Cardiac muscle cell (in vitro differentiated cells and primary cell): ENCODE data around the gene SF3B5. TPM values are rescaled to one million over a fixed set of nuclear protein-coding genes. Genes with fewer than 3 reads are reported as not detected.
"Not testable (repeated sequence)": the region's sequence is repeated elsewhere in the genome, so short reads cannot be mapped to it uniquely, and the experiment has no call there.

Experiments
- DNase-seq, 2 donors: peaks; one replicate each; pipeline versions ENCODE4 v3.0.0 to v3.0.0-alpha.2; 2010 to 2017; ENCODE audit warnings: low read depth in 1 of 2, low spot score in 1 of 2
- H3K27ac ChIP-seq: fragments of 200-600 bp; sonication (generic); 2 replicates; pipeline ENCODE4 v1.5.1; 2016
- H3K27me3 ChIP-seq: fragments of 200-600 bp; sonication (generic); 2 replicates; pipeline ENCODE4 v1.6.0; 2016; ENCODE audit warnings: control low read depth
- H3K36me3 ChIP-seq: fragments of 200-600 bp; sonication (generic); 2 replicates; pipeline ENCODE4 v1.5.1; 2016; ENCODE audit warnings: control low read depth
- H3K4me1 ChIP-seq: fragments of 200-600 bp; sonication (generic); 2 replicates; pipeline ENCODE4 v1.8.1; 2017; ENCODE audit warnings: low read depth, mild to moderate bottlenecking, mixed run types
- H3K4me3 ChIP-seq: fragments of 200-600 bp; sonication (generic); 2 replicates; pipeline ENCODE4 v1.5.1; 2016; ENCODE audit warnings: mild to moderate bottlenecking
- H3K9me3 ChIP-seq: fragments of 200-600 bp; sonication (generic); 2 replicates; pipeline ENCODE4 v1.5.1; 2017; ENCODE audit warnings: low read depth, mild to moderate bottlenecking, control low read depth
- polyA plus RNA-seq: library from polyadenylated mRNA; unstranded; fragments of >200 nt; fragmentation: Nextera tagmentation; extraction: Ambion mirVana; gene quantifications from 2 replicates; pipeline ENCODE4 v1.2.1, GENCODE V29; 2016
- total RNA-seq: library from RNA; depleted of rRNA; stranded (reverse); fragments of >200 nt; gene quantifications from 2 replicates; pipeline ENCODE4 v1.2.3, GENCODE V29; 2016
- TF ChIP-seq, protein P1 (sequence below): IDR thresholded peaks from 2 replicates; pipeline ENCODE4 v1.5.1; 2012; ENCODE audit warnings: low read depth, mild to moderate bottlenecking, low read length

Gene SF3B5
- total and polyA plus RNA-seq, 2 experiments from 2014 or later: 139 to 252 TPM

DNA sequence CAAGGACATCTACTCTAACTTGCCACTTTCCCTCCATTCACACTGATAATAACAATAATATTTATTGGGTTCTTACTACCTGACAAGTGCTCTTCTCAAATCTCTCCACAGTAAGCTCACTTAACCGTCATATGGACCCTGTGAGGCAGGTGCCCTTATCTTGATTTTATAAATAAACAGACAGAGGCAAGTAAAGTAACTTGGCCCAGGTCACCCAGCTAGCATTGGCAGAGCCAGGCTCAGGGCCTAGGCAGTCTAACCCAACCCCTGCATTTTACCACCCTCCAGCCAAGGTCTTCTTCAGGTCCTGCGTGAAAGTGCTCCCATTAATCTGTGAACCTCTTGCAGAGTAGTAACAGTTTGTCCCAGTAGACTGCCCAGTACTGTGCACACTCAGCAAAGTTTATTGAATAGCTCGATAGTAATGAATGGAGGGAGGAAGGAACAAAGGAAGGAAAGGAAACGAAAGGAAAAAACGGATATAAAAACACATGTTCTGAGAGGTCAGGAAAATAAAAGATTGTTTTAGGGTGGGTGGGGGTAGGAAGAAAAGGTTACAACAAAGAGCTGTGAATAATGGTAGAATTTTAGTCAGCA, 38.0 kb upstream of the SF3B5 start:
- Histone ChIP-seq H3K4me3 (no peak overlapping the region), H3K4me1 (peaks cover 5% of the 10 kb centered on the region), H3K27me3 (no peaks in the 10 kb centered on the region), H3K36me3 (no peaks in the 10 kb centered on the region), H3K9me3 (no peaks in the 10 kb centered on the region), H3K27ac (no peak overlapping the region)
- DNase-seq: no peak
- TF ChIP-seq, protein P1, sequence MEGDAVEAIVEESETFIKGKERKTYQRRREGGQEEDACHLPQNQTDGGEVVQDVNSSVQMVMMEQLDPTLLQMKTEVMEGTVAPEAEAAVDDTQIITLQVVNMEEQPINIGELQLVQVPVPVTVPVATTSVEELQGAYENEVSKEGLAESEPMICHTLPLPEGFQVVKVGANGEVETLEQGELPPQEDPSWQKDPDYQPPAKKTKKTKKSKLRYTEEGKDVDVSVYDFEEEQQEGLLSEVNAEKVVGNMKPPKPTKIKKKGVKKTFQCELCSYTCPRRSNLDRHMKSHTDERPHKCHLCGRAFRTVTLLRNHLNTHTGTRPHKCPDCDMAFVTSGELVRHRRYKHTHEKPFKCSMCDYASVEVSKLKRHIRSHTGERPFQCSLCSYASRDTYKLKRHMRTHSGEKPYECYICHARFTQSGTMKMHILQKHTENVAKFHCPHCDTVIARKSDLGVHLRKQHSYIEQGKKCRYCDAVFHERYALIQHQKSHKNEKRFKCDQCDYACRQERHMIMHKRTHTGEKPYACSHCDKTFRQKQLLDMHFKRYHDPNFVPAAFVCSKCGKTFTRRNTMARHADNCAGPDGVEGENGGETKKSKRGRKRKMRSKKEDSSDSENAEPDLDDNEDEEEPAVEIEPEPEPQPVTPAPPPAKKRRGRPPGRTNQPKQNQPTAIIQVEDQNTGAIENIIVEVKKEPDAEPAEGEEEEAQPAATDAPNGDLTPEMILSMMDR: no peak

DNA sequence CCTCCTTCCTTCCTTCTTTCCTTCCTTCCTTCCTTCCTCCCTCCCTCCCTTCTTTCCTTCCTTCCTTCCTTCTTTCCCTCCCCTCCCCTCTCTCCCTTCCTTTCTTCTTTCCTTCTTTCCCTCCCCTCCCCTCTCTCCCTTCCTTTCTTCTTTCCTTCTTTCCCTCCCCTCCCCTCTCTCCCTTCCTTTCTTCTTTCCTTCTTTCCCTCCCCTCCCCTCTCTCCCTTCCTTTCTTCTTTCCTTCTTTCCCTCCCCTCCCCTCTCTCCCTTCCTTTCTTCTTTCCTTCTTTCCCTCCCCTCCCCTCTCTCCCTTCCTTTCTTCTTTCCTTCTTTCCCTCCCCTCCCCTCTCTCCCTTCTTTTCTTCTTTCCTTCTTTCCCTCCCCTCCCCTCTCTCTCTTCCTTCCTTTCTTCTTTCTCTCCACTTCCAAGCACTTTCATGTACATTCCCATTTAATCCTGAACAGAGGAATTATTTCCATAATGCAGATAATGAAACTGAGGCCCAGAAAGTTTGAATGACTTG, 36.9 kb upstream of the SF3B5 start:
- not testable (repeated sequence) for H3K4me1 ChIP-seq, H3K4me3 ChIP-seq, DNase-seq, H3K36me3 ChIP-seq, H3K27me3 ChIP-seq, H3K27ac ChIP-seq, H3K9me3 ChIP-seq

DNA sequence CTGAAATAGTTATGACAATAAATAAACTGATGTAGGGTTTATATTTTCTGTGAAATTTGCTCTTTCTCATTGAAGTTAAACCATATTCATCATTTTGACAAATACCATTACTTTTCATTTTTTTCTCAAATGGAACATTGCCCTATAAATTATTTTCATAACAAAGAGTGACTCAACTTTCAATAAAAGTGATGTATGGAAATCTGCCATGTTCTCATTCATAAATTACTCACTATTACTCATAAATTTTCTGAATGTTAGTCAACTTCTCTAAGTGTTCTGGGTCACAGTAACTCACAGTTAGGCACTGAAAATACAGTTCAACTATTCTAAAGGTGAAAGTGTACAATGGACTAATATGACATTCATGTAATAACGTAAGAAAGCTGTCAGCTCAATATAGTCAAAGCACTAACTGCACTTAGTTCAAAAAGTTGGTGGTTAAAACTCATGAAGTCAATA, 35.9 kb upstream of the SF3B5 start:
- H3K27me3 ChIP-seq: no peaks in the 10 kb centered on the region
- peak in 1 of 2 donors; percentile 43 for DNase-seq
- H3K27ac ChIP-seq: no peak overlapping the region
- peaks cover 5% of the 10 kb centered on the region for H3K4me1 ChIP-seq
- no peak overlapping the region for H3K4me3 ChIP-seq
- TF ChIP-seq, protein P1: no peak
- H3K36me3 ChIP-seq: no peaks in the 10 kb centered on the region
- no peaks in the 10 kb centered on the region for H3K9me3 ChIP-seq

DNA sequence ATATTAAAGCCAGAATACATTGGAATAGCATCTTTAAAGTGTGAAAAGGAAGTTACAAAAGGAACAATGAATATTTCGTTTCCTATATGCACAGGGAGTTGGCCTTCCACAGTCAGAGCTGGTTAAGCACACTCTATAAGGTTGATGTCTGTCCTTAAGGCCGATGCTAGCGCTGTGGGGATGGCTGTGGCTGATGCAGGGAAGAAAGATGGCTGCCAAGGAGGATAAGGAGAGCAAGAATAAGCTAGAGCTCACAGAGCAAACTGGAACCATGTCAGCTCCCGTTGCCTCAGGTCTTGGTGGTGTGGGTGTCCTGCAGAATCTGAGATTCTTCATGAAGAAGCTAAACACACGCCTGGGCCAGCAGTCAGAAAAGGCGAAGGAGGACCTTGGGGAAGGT, 34.1 kb upstream of the SF3B5 start:
- Histone ChIP-seq H3K36me3 (no peaks in the 10 kb centered on the region), H3K27me3 (no peaks in the 10 kb centered on the region), H3K27ac (no peak overlapping the region), H3K4me1 (peaks cover 5% of the 10 kb centered on the region), H3K4me3 (no peak overlapping the region), H3K9me3 (no peaks in the 10 kb centered on the region)
- TF ChIP-seq, protein P1: no peak
- no peak for DNase-seq

DNA sequence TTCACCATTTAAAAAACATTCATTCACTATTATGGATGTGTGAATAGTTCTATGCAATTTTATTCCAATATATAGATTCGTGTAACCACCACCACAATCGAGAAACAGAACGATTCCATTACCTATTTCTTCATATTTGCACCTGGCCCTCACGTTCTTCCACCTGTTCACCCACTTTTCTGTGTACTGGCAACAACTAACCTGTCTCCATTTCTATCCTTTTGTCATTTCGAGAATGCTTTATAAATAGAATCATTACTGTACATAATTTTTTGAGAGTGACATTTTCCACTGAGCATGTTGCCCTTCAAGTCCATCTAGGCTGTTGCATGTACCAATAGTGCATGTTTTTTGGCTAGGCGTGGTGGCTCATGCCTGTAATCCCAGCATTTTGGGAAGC, 31.7 kb upstream of the SF3B5 start:
- H3K27me3 ChIP-seq: no peaks in the 10 kb centered on the region
- H3K27ac ChIP-seq: no peak overlapping the region
- no peaks in the 10 kb centered on the region for H3K4me1 ChIP-seq
- H3K4me3 ChIP-seq: no peak overlapping the region
- no peaks in the 10 kb centered on the region for H3K9me3 ChIP-seq
- TF ChIP-seq, protein P1: no peak
- DNase-seq: no peak
- H3K36me3 ChIP-seq: no peaks in the 10 kb centered on the region

DNA sequence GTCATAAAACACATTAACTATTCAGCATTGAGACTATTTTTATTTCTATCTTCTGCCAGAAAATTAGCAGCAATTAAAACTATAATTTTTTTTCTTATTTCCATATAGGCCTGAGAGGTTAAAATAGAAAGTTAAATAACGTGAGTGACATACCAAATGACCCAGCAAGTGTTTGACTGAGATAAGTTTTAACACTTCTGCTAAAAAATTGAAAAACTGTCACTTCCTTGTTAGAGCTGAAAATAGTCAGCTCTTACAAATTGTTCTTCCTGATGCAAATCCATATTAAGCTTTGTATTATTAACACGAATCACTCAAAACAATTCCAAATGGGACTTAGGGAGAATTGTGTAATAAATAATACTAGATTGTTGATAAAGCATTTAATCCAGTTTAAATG, 28.5 kb upstream of the SF3B5 start:
- DNase-seq: no peak
- no peaks in the 10 kb centered on the region for H3K4me1 ChIP-seq
- H3K9me3 ChIP-seq: no peaks in the 10 kb centered on the region
- no peaks in the 10 kb centered on the region for H3K36me3 ChIP-seq
- no peak overlapping the region for H3K4me3 ChIP-seq
- H3K27me3 ChIP-seq: no peaks in the 10 kb centered on the region
- no peak overlapping the region for H3K27ac ChIP-seq
- TF ChIP-seq, protein P1: no peak
